Body of pancreas (tissue), 4 donors: ENCODE data around the gene HBQ1. TPM values are rescaled to one million over a fixed set of nuclear protein-coding genes. Genes with fewer than 3 reads are reported as not detected.

Experiments used
- ATAC-seq: fragments of 150-250 bp; one replicate; pipeline ENCODE4 v1.9.1; 2016
- DNase-seq, 4 donors: peaks; one replicate each; pipeline ENCODE4 v3.0.0-alpha.2; 2019
- H3K27ac ChIP-seq, 4 donors: fragments of 200-600 bp; sonication (generic); 1 replicate in 3 of 4; 2 replicates in 1 of 4; pipeline versions ENCODE4 v1.5.1 to v1.6.1; 2016 to 2019; ENCODE audit warnings: mild to moderate bottlenecking in 1 of 4, mixed read lengths in 1 of 4, moderate library complexity in 1 of 4
- H3K27me3 ChIP-seq, 2 donors: fragments of 200-600 bp; sonication (generic); one replicate each; pipeline ENCODE4 v1.6.0; 2016; ENCODE audit warnings: mild to moderate bottlenecking in 1 of 2
- H3K36me3 ChIP-seq, 2 donors: fragments of 200-600 bp; sonication (generic); replicated peaks in 1 of 2; 2 replicates each; pipeline ENCODE4 v1.5.1; 2016; ENCODE audit warnings: low read depth in 2 of 2; ENCODE audit not compliant: insufficient read depth in 1 of 2
- H3K4me1 ChIP-seq: fragments of 200-600 bp; sonication (generic); one replicate; pipeline ENCODE4 v1.6.0; 2016
- H3K4me3 ChIP-seq, 2 donors: fragments of 200-600 bp; sonication (generic); 1 replicate in 1 of 2; 2 replicates in 1 of 2; pipeline ENCODE4 v1.5.1; 2016 to 2019
- H3K9me3 ChIP-seq, 3 donors: fragments of 200-600 bp; sonication (generic); 1 replicate in 2 of 3; 2 replicates in 1 of 3; pipeline ENCODE4 v1.5.1; 2016
- POLR2A ChIP-seq, 3 donors: fragments of 450-650 bp; IDR thresholded peaks; one replicate each; pipeline ENCODE4 v1.6.1; 2016; ENCODE audit warnings: antibody characterized with exemption in 3 of 3, mild to moderate bottlenecking in 2 of 3
- WGBS, 2 donors: methylation state at CpG; one replicate each; pipeline ENCODE4 v1.1.5; 2017; 5-methylcytosine and 5-hydroxymethylcytosine counted together
- intact Hi-C: fragments of 100-400 bp; cut with DNase I; formaldehyde crosslinking; loops from one replicate; pipeline ENCODE4 v1.15.1; 2023
- total RNA-seq, 2 donors: library from RNA; depleted of rRNA; stranded (reverse); fragments of >200 nt; gene quantifications; one replicate each; pipeline ENCODE4 v1.1.0, GENCODE V29; 2016
- TF ChIP-seq, protein P1 (sequence below), 7 experiments: fragments of 450-650 bp in 4 of 7; fragments of 200-600 bp in 3 of 7; sonication (generic) in 3 of 7; IDR thresholded peaks; one replicate each; pipeline ENCODE4 v1.5.1; 2016 to 2019; ENCODE audit warnings: antibody characterized with exemption in 7 of 7

The HBQ1 gene
- total RNA-seq, 2 donors from 2014 or later: not detected

DNA sequence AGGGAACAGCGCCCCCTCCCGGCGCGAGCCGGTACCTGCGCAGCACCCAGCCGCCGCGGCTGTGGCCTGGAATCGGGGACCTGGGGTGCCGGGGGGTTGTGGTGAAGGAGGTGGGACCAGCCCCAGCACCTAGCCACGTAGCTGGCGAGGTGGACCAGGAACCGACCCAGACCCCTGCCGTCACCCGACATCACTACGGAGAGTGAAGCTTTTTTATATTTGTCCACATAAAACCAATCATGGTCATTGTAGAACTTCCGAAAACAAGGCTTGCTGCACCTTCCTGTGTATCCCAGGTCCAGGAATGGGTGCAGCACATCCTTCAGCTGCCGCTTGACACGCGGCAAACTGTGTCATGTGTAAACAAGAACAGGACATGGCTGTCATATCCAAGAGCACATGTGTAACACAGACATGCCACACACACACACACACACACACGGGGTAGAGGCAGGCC lies 1.3 kb downstream of the HBQ1 start:
- Histone ChIP-seq H3K27ac (no peak overlapping the region), H3K27me3 (peaks cover 4 to 21% of the 10 kb centered on the region in 2 donors), H3K4me3 (no peak overlapping the region), H3K4me1 (peaks cover 18% of the 10 kb centered on the region), H3K9me3 (no peaks in the 10 kb centered on the region), H3K36me3 (no peaks in the 10 kb centered on the region)
- no peak for ATAC-seq
- no peak for TF ChIP-seq POLR2A (IDR thresholded peaks at IDR 0.05)
- TF ChIP-seq, protein P1, sequence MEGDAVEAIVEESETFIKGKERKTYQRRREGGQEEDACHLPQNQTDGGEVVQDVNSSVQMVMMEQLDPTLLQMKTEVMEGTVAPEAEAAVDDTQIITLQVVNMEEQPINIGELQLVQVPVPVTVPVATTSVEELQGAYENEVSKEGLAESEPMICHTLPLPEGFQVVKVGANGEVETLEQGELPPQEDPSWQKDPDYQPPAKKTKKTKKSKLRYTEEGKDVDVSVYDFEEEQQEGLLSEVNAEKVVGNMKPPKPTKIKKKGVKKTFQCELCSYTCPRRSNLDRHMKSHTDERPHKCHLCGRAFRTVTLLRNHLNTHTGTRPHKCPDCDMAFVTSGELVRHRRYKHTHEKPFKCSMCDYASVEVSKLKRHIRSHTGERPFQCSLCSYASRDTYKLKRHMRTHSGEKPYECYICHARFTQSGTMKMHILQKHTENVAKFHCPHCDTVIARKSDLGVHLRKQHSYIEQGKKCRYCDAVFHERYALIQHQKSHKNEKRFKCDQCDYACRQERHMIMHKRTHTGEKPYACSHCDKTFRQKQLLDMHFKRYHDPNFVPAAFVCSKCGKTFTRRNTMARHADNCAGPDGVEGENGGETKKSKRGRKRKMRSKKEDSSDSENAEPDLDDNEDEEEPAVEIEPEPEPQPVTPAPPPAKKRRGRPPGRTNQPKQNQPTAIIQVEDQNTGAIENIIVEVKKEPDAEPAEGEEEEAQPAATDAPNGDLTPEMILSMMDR (IDR thresholded peaks at IDR 0.05): peak; percentile 82 to 95 (median 88)
- no peak for DNase-seq
- WGBS, 2 donors: 7 to 10% methylated on average over 12 to 22 of the region's 22 CpGs
- intact Hi-C loops: no loop called here

DNA sequence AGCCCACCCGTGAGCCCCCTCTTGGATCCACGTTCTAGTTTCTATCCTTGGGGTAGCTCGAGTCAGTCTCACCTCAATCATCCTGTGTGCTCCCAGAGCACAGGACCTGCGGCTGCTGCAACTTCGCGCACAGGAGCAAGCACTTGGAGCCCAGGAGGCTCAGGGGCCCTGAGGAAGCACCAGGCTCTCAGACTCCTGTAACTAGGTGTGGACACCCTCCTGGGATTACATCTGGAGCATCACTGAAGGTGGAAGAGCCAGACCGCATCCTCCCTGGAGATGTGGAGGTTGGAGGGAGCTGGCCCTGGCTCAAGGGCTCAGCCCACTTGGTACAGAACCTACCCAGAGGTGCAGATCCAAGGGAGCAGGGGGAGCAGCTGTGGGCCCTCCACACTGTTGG lies 2.7 kb downstream of the HBQ1 start:
- H3K9me3 ChIP-seq: no peaks in the 10 kb centered on the region
- no peak for TF ChIP-seq POLR2A (IDR thresholded peaks at IDR 0.05)
- TF ChIP-seq, protein P1 (IDR thresholded peaks at IDR 0.05): no peak
- 77 to 81% methylated on average over 7 of the region's 7 CpGs for WGBS, 2 donors
- H3K4me1 ChIP-seq: peaks cover 18% of the 10 kb centered on the region
- ATAC-seq: no peak
- DNase-seq: no peak
- peaks cover 4 to 14% of the 10 kb centered on the region in 2 donors for H3K27me3 ChIP-seq
- intact Hi-C loops: no loop called here
- H3K4me3 ChIP-seq: no peak overlapping the region
- no peak overlapping the region for H3K27ac ChIP-seq
- peaks cover 0 to 7% of the 10 kb centered on the region in 2 donors for H3K36me3 ChIP-seq

GRCh38 chr16:185213-185612 lies 5.0 kb downstream of the HBQ1 start:
- Histone ChIP-seq H3K36me3 (peaks cover 0 to 19% of the 10 kb centered on the region in 2 donors), H3K27ac (no peak overlapping the region), H3K4me1 (peaks cover 16% of the 10 kb centered on the region), H3K4me3 (no peak overlapping the region), H3K27me3 (peaks cover 0 to 1% of the 10 kb centered on the region in 2 donors), H3K9me3 (no peaks in the 10 kb centered on the region)
- WGBS, 2 donors: 87 to 88% methylated on average over 10 to 13 of the region's 13 CpGs
- DNase-seq (no peak), ATAC-seq (no peak)
- intact Hi-C loops: no loop called here
- no peak for TF ChIP-seq POLR2A (IDR thresholded peaks at IDR 0.05)
- TF ChIP-seq, protein P1 (IDR thresholded peaks at IDR 0.05): no peak

GRCh38 chr16:185691-186090 lies 5.4 kb downstream of the HBQ1 start:
- no peak for TF ChIP-seq POLR2A (IDR thresholded peaks at IDR 0.05)
- TF ChIP-seq, protein P1 (IDR thresholded peaks at IDR 0.05): no peak
- no peak overlapping the region for H3K4me3 ChIP-seq
- H3K9me3 ChIP-seq: no peaks in the 10 kb centered on the region
- H3K27me3 ChIP-seq: no peaks in the 10 kb centered on the region
- H3K27ac ChIP-seq: no peak overlapping the region
- ATAC-seq: no peak
- peaks cover 11% of the 10 kb centered on the region for H3K4me1 ChIP-seq
- WGBS, 2 donors: 79 to 84% methylated on average over 8 of the region's 11 CpGs
- H3K36me3 ChIP-seq: peaks cover 0 to 22% of the 10 kb centered on the region in 2 donors
- intact Hi-C loops: no loop called here
- no peak for DNase-seq

- Histone ChIP-seq H3K27ac (no peak overlapping the region), H3K9me3 (no peaks in the 10 kb centered on the region), H3K4me3 (no peak overlapping the region), H3K27me3 (no peaks in the 10 kb centered on the region), H3K36me3 (peaks cover 0 to 31% of the 10 kb centered on the region in 2 donors), H3K4me1 (no peaks in the 10 kb centered on the region)
- 93 to 96% methylated on average over 4 to 8 of the region's 8 CpGs for WGBS, 2 donors
- TF ChIP-seq POLR2A (IDR thresholded peaks at IDR 0.05): no peak
- TF ChIP-seq, protein P1 (IDR thresholded peaks at IDR 0.05): no peak
- DNase-seq: no peak
- no peak for ATAC-seq
- intact Hi-C loops: no loop called here
Measured at GRCh38 chr16:187330-187729, 7.1 kb downstream of the HBQ1 start.
